ENCODE data around the gene MIPEP.

DNA sequence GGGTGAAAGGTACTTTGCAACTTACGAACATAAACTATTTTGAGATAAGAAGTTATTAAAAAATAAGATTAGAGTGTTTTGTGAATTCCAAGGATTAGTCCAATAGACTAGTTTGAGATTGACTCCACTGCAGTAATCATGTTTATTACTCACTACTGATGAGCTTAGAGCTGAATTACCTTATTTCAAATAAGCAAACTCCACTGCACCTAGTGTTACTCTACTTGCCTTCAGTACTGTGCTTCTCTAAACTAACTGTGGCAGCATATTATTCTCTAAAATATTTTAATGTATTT, 111.7 kb downstream of the MIPEP start:
- TF ChIP-seq, protein P1, sequence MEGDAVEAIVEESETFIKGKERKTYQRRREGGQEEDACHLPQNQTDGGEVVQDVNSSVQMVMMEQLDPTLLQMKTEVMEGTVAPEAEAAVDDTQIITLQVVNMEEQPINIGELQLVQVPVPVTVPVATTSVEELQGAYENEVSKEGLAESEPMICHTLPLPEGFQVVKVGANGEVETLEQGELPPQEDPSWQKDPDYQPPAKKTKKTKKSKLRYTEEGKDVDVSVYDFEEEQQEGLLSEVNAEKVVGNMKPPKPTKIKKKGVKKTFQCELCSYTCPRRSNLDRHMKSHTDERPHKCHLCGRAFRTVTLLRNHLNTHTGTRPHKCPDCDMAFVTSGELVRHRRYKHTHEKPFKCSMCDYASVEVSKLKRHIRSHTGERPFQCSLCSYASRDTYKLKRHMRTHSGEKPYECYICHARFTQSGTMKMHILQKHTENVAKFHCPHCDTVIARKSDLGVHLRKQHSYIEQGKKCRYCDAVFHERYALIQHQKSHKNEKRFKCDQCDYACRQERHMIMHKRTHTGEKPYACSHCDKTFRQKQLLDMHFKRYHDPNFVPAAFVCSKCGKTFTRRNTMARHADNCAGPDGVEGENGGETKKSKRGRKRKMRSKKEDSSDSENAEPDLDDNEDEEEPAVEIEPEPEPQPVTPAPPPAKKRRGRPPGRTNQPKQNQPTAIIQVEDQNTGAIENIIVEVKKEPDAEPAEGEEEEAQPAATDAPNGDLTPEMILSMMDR (IDR thresholded peaks at IDR 0.05), result no peak
- TF ChIP-seq POLR2A (IDR thresholded peaks at IDR 0.05) (no peak), POLR2AphosphoS5 (IDR thresholded peaks at IDR 0.05) (no peak), EP300 (IDR thresholded peaks at IDR 0.05; ENCODE audit: low read depth) (no peak)

Data from transverse colon (tissue), 4 donors.